MCF 10A (cell line): Measurements from ENCODE around the gene CD177. TPM values are rescaled to one million over a fixed set of nuclear protein-coding genes. Genes with fewer than 3 reads are reported as not detected.
"Not testable (repeated sequence)": the region's sequence is repeated elsewhere in the genome, so short reads cannot be mapped to it uniquely, and the experiment has no call there.

ENCODE experiments used
- BruUV-seq: library from RNA; stranded (reverse); fragments of 400-500 nt; replicated peaks from 2 replicates; lab custom pipeline; 2021; lab: Mats Ljungman, UMichigan
- CTCF ChIA-PET: fragments of 300-600 bp; sonication (Branson Sonifier 250); formaldehyde crosslinking; extraction: SDS; loops from one replicate; lab custom pipeline; 2021; ENCODE audit warnings: antibody characterized with exemption, inconsistent platforms; lab: Yijun Ruan, JAX
- POLR2A ChIA-PET: fragments of 300-600, 350-650 bp; sonication (Branson Sonifier 250); formaldehyde crosslinking; extraction: SDS; loops from one replicate; lab custom pipeline; 2020; ENCODE audit warnings: antibody characterized with exemption, inconsistent platforms; lab: Yijun Ruan, JAX
- DNase-seq: peaks from one replicate; pipeline ENCODE4 v3.0.0-alpha.2; 2018; ENCODE audit not compliant: unreplicated experiment
- H3K27ac Mint-ChIP-seq: one replicate; pipeline ENCODE4 v1.8.0; 2022; ENCODE audit warnings: mild to moderate bottlenecking, low read depth, mixed read lengths; ENCODE audit not compliant: unreplicated experiment
- H3K27me3 Mint-ChIP-seq: one replicate; pipeline ENCODE4 v1.8.0; 2022; ENCODE audit warnings: mixed read lengths; ENCODE audit not compliant: insufficient read depth, unreplicated experiment
- H3K36me3 Mint-ChIP-seq: one replicate; pipeline ENCODE4 v1.8.0; 2022; ENCODE audit warnings: mild to moderate bottlenecking, moderate library complexity, mixed read lengths; ENCODE audit not compliant: insufficient read depth, unreplicated experiment
- H3K4me1 Mint-ChIP-seq: one replicate; pipeline ENCODE4 v1.8.0; 2022; ENCODE audit warnings: mixed read lengths; ENCODE audit not compliant: insufficient read depth, unreplicated experiment
- H3K4me3 Mint-ChIP-seq: one replicate; pipeline ENCODE4 v1.8.0; 2022; ENCODE audit warnings: mild to moderate bottlenecking, moderate library complexity, mixed read lengths; ENCODE audit not compliant: unreplicated experiment
- H3K9me3 Mint-ChIP-seq: one replicate; pipeline ENCODE4 v1.8.0; 2022; ENCODE audit warnings: mixed read lengths; ENCODE audit not compliant: unreplicated experiment
- intact Hi-C: fragments of 100-400 bp; cut with micrococcal nuclease; formaldehyde crosslinking; loops from 2 replicates; pipeline ENCODE4 v1.14.1; 2022
- total RNA-seq: library from RNA; stranded (reverse); gene quantifications from 2 replicates; pipeline ENCODE4 v1.2.3, GENCODE V29; 2022
- TF ChIP-seq, protein P1 (sequence below): fragments of 200-600 bp; IDR thresholded peaks from one replicate; pipeline ENCODE4 v1.8.0; 2022; ENCODE audit warnings: antibody characterized with exemption, mild to moderate bottlenecking; ENCODE audit not compliant: unreplicated experiment

CD177 gene
- total RNA-seq, 1 experiment from 2014 or later, result 0.26 TPM

DNA sequence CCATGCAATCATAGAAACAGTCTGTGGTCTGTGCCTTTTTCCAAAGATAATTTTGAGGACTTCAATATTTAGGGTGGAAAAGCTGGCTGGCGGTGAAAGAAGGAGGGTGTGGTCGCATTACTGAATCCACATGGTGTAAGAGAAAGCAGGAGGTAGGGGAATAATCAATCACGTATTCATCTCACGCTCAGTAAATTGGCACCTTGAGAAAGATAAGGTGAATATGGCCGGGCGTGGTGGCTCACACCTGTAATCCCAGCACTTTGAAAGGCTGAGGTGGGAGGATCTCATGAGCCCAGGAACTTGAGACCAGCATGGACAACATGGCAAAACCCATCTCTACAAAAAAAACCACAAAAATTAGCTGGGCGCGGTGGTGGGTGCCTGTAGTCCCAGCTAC lies 3.7 kb upstream of the CD177 start:
- POLR2A ChIA-PET, H3K4me1 Mint-ChIP-seq, H3K9me3 Mint-ChIP-seq, BruUV-seq, H3K27me3 Mint-ChIP-seq, H3K36me3 Mint-ChIP-seq, H3K27ac Mint-ChIP-seq, DNase-seq, H3K4me3 Mint-ChIP-seq, intact Hi-C loops, CTCF ChIA-PET: not testable (repeated sequence)

DNA sequence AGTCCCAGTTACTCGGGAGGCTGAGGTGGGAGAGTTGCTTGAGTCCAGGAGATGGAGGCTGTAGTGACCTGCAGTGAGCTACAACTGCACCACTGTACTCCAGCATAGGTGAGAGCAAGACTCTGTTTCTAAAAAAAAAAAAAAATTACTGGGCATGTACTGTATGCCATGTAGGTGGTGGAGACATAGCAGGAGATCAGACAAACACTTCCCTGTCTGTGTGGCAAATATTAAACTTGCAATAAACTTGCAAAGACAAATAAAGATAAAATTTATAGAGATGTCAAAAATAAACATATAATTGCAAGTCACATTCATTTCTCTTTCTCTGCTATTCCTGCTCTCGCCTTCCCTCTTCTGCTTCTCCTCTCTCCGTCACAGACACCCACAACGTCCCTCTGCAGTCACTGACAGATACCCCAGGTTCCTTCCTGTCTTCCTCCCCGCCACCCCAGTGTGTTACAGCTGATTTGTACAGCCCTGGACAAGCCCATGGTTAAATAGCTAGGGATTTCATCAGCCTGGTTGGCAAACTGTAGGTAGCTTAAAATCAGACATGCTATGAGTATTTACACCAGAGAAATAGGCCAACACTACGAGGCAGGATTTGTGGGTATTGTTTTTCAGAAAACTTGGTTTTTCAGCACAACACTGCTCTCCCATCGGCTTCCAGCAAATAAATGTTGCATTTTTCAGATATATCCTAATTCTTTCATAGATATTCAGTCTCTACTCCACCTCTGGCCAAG lies 1.3 kb upstream of the CD177 start:
- no peak overlapping the region for H3K27ac Mint-ChIP-seq
- H3K4me3 Mint-ChIP-seq, result no peak overlapping the region
- DNase-seq, result no peak
- intact Hi-C loops, result no loop called here
- no peaks in the 10 kb centered on the region for H3K27me3 Mint-ChIP-seq
- no peaks in the 10 kb centered on the region for H3K36me3 Mint-ChIP-seq
- CTCF ChIA-PET, result no interaction called here
- H3K4me1 Mint-ChIP-seq, result no peaks in the 10 kb centered on the region
- POLR2A ChIA-PET, result no interaction called here
- H3K9me3 Mint-ChIP-seq, result no peaks in the 10 kb centered on the region
- BruUV-seq, result no TSS peak
- TF ChIP-seq, protein P1, sequence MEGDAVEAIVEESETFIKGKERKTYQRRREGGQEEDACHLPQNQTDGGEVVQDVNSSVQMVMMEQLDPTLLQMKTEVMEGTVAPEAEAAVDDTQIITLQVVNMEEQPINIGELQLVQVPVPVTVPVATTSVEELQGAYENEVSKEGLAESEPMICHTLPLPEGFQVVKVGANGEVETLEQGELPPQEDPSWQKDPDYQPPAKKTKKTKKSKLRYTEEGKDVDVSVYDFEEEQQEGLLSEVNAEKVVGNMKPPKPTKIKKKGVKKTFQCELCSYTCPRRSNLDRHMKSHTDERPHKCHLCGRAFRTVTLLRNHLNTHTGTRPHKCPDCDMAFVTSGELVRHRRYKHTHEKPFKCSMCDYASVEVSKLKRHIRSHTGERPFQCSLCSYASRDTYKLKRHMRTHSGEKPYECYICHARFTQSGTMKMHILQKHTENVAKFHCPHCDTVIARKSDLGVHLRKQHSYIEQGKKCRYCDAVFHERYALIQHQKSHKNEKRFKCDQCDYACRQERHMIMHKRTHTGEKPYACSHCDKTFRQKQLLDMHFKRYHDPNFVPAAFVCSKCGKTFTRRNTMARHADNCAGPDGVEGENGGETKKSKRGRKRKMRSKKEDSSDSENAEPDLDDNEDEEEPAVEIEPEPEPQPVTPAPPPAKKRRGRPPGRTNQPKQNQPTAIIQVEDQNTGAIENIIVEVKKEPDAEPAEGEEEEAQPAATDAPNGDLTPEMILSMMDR, result no peak

DNA sequence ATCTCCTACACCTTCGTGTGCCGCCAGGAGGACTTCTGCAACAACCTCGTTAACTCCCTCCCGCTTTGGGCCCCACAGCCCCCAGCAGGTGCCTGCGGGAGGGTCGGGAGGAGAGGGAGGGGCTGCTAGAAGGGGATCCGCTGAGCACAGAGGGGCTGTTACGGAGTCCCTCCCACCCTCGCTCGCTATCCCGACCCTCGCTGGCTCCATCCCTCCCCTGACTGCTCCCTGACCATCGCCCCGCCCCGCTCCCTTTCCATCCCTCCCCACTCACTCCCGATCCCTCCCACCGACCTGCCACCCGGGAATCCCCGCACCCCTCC lies 780 bp downstream of the CD177 start:
- Mint-ChIP-seq H3K27me3 (no peaks in the 10 kb centered on the region), H3K4me3 (no peak overlapping the region), H3K27ac (no peak overlapping the region), H3K9me3 (no peaks in the 10 kb centered on the region), H3K36me3 (no peaks in the 10 kb centered on the region), H3K4me1 (no peaks in the 10 kb centered on the region)
- TF ChIP-seq, protein P1, result no peak
- intact Hi-C loops, result no loop called here
- CTCF ChIA-PET, result no interaction called here
- DNase-seq, result no peak
- BruUV-seq, result no TSS peak
- POLR2A ChIA-PET, result no interaction called here

DNA sequence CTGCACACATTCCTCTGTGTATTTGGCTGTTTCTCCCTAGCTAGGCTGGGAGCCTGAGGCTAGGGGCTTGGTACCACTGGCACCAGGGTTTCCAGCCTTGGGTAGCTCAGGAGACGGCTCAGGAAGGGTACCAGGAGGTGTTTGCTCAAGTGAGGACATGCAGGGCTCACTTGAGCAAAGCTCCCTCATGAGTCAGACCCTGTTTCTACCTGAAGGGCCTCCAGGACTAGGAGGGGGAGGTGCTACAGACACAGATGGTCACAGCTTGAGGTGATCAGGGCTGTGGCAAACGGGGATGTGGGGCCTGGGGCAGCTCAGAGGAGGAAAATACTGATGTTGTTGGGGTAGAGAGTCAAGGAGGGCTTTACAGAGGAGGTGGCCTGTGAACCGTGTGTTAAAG lies 3.3 kb downstream of the CD177 start:
- BruUV-seq, DNase-seq, H3K9me3 Mint-ChIP-seq, H3K27me3 Mint-ChIP-seq, H3K36me3 Mint-ChIP-seq, H3K4me3 Mint-ChIP-seq, intact Hi-C loops, H3K27ac Mint-ChIP-seq, CTCF ChIA-PET, POLR2A ChIA-PET, H3K4me1 Mint-ChIP-seq: not testable (repeated sequence)

DNA sequence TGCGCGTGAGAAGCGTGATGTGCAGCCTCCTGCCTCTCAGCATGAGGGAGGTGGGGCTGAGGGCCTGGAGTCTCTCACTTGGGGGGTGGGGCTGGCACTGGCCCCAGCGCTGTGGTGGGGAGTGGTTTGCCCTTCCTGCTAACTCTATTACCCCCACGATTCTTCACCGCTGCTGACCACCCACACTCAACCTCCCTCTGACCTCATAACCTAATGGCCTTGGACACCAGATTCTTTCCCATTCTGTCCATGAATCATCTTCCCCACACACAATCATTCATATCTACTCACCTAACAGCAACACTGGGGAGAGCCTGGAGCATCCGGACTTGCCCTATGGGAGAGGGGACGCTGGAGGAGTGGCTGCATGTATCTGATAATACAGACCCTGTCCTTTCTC lies 8.7 kb downstream of the CD177 start:
- no TSS peak for BruUV-seq
- no peaks in the 10 kb centered on the region for H3K36me3 Mint-ChIP-seq
- no peak for DNase-seq
- ChIA-PET CTCF (no interaction called here), POLR2A (no interaction called here)
- TF ChIP-seq, protein P1, result no peak
- peaks cover 19% of the 10 kb centered on the region for H3K27me3 Mint-ChIP-seq
- H3K27ac Mint-ChIP-seq, result no peak overlapping the region
- H3K4me1 Mint-ChIP-seq, result no peaks in the 10 kb centered on the region
- H3K9me3 Mint-ChIP-seq, result no peaks in the 10 kb centered on the region
- intact Hi-C loops, result no loop called here
- H3K4me3 Mint-ChIP-seq, result no peak overlapping the region
